Measurements from ENCODE around the gene CCNL2.

DNA sequence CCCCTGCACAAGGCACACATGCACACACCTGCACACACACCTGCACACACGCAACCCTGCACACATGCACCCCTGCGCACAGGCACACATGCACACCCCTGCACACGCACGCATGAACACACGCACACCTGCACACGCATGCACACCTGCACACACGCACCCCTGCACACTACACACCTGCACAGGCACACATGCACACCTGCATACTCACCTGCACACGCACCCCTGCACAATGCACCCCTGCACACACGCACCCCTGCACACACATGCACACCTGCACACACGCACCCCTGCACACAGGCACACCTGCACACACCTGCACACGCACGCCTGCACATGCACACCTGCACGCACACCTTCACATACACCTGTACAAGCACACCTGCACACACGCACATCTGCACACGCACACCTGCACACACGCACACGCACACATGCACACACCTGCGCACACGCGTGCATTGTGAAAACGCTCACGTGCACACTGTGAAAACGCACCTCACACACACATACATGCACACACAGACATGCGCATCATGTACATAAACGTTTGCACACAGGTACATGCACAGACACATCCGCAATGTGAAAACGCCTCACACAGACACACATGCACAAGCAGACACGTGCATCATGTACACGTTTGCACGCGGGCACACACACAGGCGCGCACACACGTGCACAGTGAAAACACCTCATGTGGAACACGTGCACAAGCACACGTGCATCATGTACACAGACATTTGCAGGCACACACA lies 58.2 kb downstream of the CCNL2 start:
- TF ChIP-seq EZH2 (IDR thresholded peaks at IDR 0.05) = no peak
- no peak for TF ChIP-seq FOXP2 (optimal IDR thresholded peaks at IDR 0.05; ENCODE audit: control extremely low read depth, extremely low read length, insufficient read depth)
- peak; percentile 9; the same call in 1 of the 2 replicates for TF ChIP-seq POLR2AphosphoS5 (IDR thresholded peaks at IDR 0.05; ENCODE audit: borderline replicate concordance, low read depth, low read length)
